ENCODE data around the gene ENPP1. TPM values are rescaled to one million over a fixed set of nuclear protein-coding genes. Genes with fewer than 3 reads are reported as not detected.

Gene ENPP1
- total and polyA plus RNA-seq, 2 donors (not counting 1 experiment from before 2014, with no cell fraction given) = 0.13 to 0.42 TPM

GRCh38 chr6:131765804-131766135, 42.0 kb upstream of the ENPP1 start:
- Mint-ChIP-seq H3K9me3 (ENCODE audit: insufficient read depth) (no peaks in the 10 kb centered on the region), H3K27ac (no peak overlapping the region), H3K27me3 (peaks cover 18% of the 10 kb centered on the region), H3K4me3 (no peak overlapping the region), H3K4me1 (no peaks in the 10 kb centered on the region)
- ATAC-seq (ENCODE audit: low read depth) = no peak
- TF ChIP-seq CTCF (IDR thresholded peaks at IDR 0.05) = no peak
- no peak for TF ChIP-seq EZH2 (IDR thresholded peaks at IDR 0.05; ENCODE audit: borderline replicate concordance, insufficient read depth, low read depth, low read length, poor library complexity, severe bottlenecking)
- H3K9ac ChIP-seq (ENCODE audit: low read length) = no peak overlapping the region
- WGBS (ENCODE audit: insufficient coverage) = 87% methylated on average over 3 of the region's 4 CpGs
- ChIA-PET POLR2A (no interaction called here), CTCF (no interaction called here)
- H3K9me3 ChIP-seq (ENCODE audit: control extremely low read depth in 1 of 3, control insufficient read depth in 2 of 3, insufficient read depth in 1 of 3, low read length in 2 of 3) = no peaks in the 10 kb centered on the region
- no peaks in the 10 kb centered on the region for H3K27me3 ChIP-seq (replicated peaks in 1 of 4; ENCODE audit: control extremely low read depth in 1 of 4, control insufficient read depth in 3 of 4, insufficient read depth in 4 of 4, low read length in 3 of 4)
- H3K4me1 ChIP-seq (ENCODE audit: control insufficient read depth in 2 of 2, insufficient read depth in 2 of 2, low read length in 2 of 2) = no peaks in the 10 kb centered on the region
- no peak overlapping the region for H3K27ac ChIP-seq (ENCODE audit: low read length in 2 of 2)
- intact Hi-C loops (cut with micrococcal nuclease) = no loop called here
- H3K4me2 ChIP-seq (replicated peaks; ENCODE audit: low read depth, low read length, poor library complexity, severe bottlenecking) = no peak overlapping the region
- H4K20me1 ChIP-seq (ENCODE audit: control insufficient read depth, insufficient read depth, low read length, poor library complexity, severe bottlenecking) = no peaks in the 10 kb centered on the region
- no peaks in the 10 kb centered on the region for H3K79me2 ChIP-seq (ENCODE audit: control insufficient read depth, insufficient read depth, low read length)
- no peaks in the 10 kb centered on the region for H3K36me3 ChIP-seq (replicated peaks in 1 of 2; ENCODE audit: control extremely low read depth in 1 of 2, control insufficient read depth in 1 of 2, extremely low read depth in 1 of 2, insufficient read depth in 2 of 2, low read length in 1 of 2)
- H3K4me3 ChIP-seq (ENCODE audit: control extremely low read depth in 1 of 5, extremely low read depth in 1 of 5, insufficient read depth in 1 of 5, low read depth in 2 of 5, low read length in 4 of 5) = no peak overlapping the region
- DNase-seq = no peak
- no peak overlapping the region for H2AFZ ChIP-seq (ENCODE audit: insufficient read depth, low read depth, low read length, poor library complexity, severe bottlenecking)

- Histone ChIP-seq H2AFZ (ENCODE audit: insufficient read depth, low read depth, low read length, poor library complexity, severe bottlenecking) (no peak overlapping the region), H3K9ac (ENCODE audit: low read length) (no peak overlapping the region), H3K9me3 (ENCODE audit: control extremely low read depth in 1 of 3, control insufficient read depth in 2 of 3, insufficient read depth in 1 of 3, low read length in 2 of 3) (no peaks in the 10 kb centered on the region), H3K27ac (ENCODE audit: low read length in 2 of 2) (no peak overlapping the region), H3K36me3 (replicated peaks in 1 of 2; ENCODE audit: control extremely low read depth in 1 of 2, control insufficient read depth in 1 of 2, extremely low read depth in 1 of 2, insufficient read depth in 2 of 2, low read length in 1 of 2) (no peaks in the 10 kb centered on the region), H3K4me3 (ENCODE audit: control extremely low read depth in 1 of 5, extremely low read depth in 1 of 5, insufficient read depth in 1 of 5, low read depth in 2 of 5, low read length in 4 of 5) (no peak overlapping the region), H3K27me3 (replicated peaks in 1 of 4; ENCODE audit: control extremely low read depth in 1 of 4, control insufficient read depth in 3 of 4, insufficient read depth in 4 of 4, low read length in 3 of 4) (peaks cover 0 to 4% (median 0%) of the 10 kb centered on the region in 4 experiments), H4K20me1 (ENCODE audit: control insufficient read depth, insufficient read depth, low read length, poor library complexity, severe bottlenecking) (no peaks in the 10 kb centered on the region), H3K79me2 (ENCODE audit: control insufficient read depth, insufficient read depth, low read length) (no peaks in the 10 kb centered on the region), H3K4me1 (ENCODE audit: control insufficient read depth in 2 of 2, insufficient read depth in 2 of 2, low read length in 2 of 2) (no peaks in the 10 kb centered on the region), H3K4me2 (replicated peaks; ENCODE audit: low read depth, low read length, poor library complexity, severe bottlenecking) (no peak overlapping the region)
- TF ChIP-seq CTCF (IDR thresholded peaks at IDR 0.05) = no peak
- TF ChIP-seq EZH2 (IDR thresholded peaks at IDR 0.05; ENCODE audit: borderline replicate concordance, insufficient read depth, low read depth, low read length, poor library complexity, severe bottlenecking) = no peak
- DNase-seq (no peak), ATAC-seq (ENCODE audit: low read depth) (no peak)
- no CpG with 5 or more reads among the region's 2 CpGs for WGBS (ENCODE audit: insufficient coverage)
- no peak overlapping the region for H3K4me3 Mint-ChIP-seq
- intact Hi-C loops (cut with micrococcal nuclease) = no loop called here
- no peaks in the 10 kb centered on the region for H3K9me3 Mint-ChIP-seq (ENCODE audit: insufficient read depth)
- no peak overlapping the region for H3K27ac Mint-ChIP-seq
- ChIA-PET POLR2A (no interaction called here), CTCF (interaction anchor here (0.7 to 1.0 kb wide), 2 partner anchors 14 to 143 kb away, joined by 3 to 5 read pairs; no protein-coding TSS in a partner anchor)
- no peaks in the 10 kb centered on the region for H3K4me1 Mint-ChIP-seq
- H3K27me3 Mint-ChIP-seq = peaks cover 18% of the 10 kb centered on the region
These were observed 41.2 kb upstream of the ENPP1 start for GRCh38 chr6:131766631-131767030.
